ENCODE results near the gene AP3S2. TPM values are rescaled to one million over a fixed set of nuclear protein-coding genes. Genes with fewer than 3 reads are reported as not detected.

Gene AP3S2
- total and polyA plus RNA-seq, 2 of the 4 experiments (the other 2 are of a cell fraction): 12.6 to 34.1 TPM

GRCh38 chr15:89822951-89823711 lies 70.7 kb downstream of the AP3S2 start:
- dilution Hi-C loops (cut with HindIII; ENCODE audit: low sequenced_read_pairs, unreplicated experiment) (no loop called here), in situ Hi-C loops (cut with MboI; ENCODE audit: low sequenced_read_pairs) (no loop called here), intact Hi-C loops (cut with micrococcal nuclease) (no loop called here)
- H2BK120ac ChIP-seq (ENCODE audit: low read depth, low read length): peak overlapping the region; percentile 49; the same call in 1 of the 2 replicates
- no peak overlapping the region for H3K4me2 ChIP-seq (ENCODE audit: low read depth, low read length)
- H4K20me1 ChIP-seq (ENCODE audit: insufficient read depth, low read length): no peaks in the 10 kb centered on the region
- no peaks in the 10 kb centered on the region for H3K9me3 ChIP-seq (ENCODE audit: control insufficient read depth, insufficient read depth, low read length)
- ChIA-PET CTCF (no interaction called here), POLR2A (ENCODE audit: unreplicated experiment) (interaction anchor here (0.6 kb wide), 1 partner anchor 21 kb away, joined by 3 read pairs; no protein-coding TSS in a partner anchor)
- H4K8ac ChIP-seq (ENCODE audit: low read depth in 2 of 2, low read length in 2 of 2): peak overlapping the region in 1 of 2 experiments; percentile 56; a peak in 2 of 4 replicates
- no peak overlapping the region for H3K27ac ChIP-seq (ENCODE audit: insufficient read depth, low read length)
- no peak overlapping the region for H3K4me3 ChIP-seq (ENCODE audit: insufficient read depth, low read depth, low read length)
- no TSS peak for BruUV-seq (replicated peaks)
- H2BK20ac ChIP-seq (ENCODE audit: low read depth, low read length): no peak overlapping the region
- TF ChIP-seq CHD1 (IDR thresholded peaks at IDR 0.05; ENCODE audit: low read depth, low read length): no peak
- TF ChIP-seq SMC3 (IDR thresholded peaks at IDR 0.05; ENCODE audit: low read depth, low read length): no peak
- no peak for TF ChIP-seq NFE2L2 (IDR thresholded peaks at IDR 0.05; ENCODE audit: low read depth, low read length)
- no peak for TF ChIP-seq CTCF (conservative IDR thresholded peaks at IDR 0.05; ENCODE audit: low read depth, low read length)
- TF ChIP-seq CEBPB (IDR thresholded peaks at IDR 0.05; ENCODE audit: low read depth, low read length): no peak
- TF ChIP-seq USF2 (IDR thresholded peaks at IDR 0.05; ENCODE audit: low read depth, low read length): no peak
- TF ChIP-seq POLR2A (IDR thresholded peaks at IDR 0.05; ENCODE audit: low read depth, low read length): no peak
- no peak for TF ChIP-seq MXI1 (IDR thresholded peaks at IDR 0.05; ENCODE audit: borderline replicate concordance, low read depth, low read length)
- no peak for TF ChIP-seq BHLHE40 (IDR thresholded peaks at IDR 0.05; ENCODE audit: low read depth, low read length)
- TF ChIP-seq MAFK (IDR thresholded peaks at IDR 0.05; ENCODE audit: low read depth, low read length): no peak
- no peak for TF ChIP-seq RAD21 (IDR thresholded peaks at IDR 0.05; ENCODE audit: low read length)
- no peak for TF ChIP-seq ELK1 (IDR thresholded peaks at IDR 0.05; ENCODE audit: borderline replicate concordance, low read depth, low read length)
- no peak overlapping the region for H3K23ac ChIP-seq (ENCODE audit: low read depth, low read length)
- peaks cover 15% of the 10 kb centered on the region for H3K4me1 ChIP-seq (ENCODE audit: control insufficient read depth, insufficient read depth, low read length)
- H4K5ac ChIP-seq (ENCODE audit: low read depth, low read length): peak overlapping the region; percentile 22; the same call in 1 of the 2 replicates
- H3K4ac ChIP-seq (ENCODE audit: low read depth, low read length): peak overlapping the region; percentile 72
- DNase-seq (peak; percentile 18), ATAC-seq (ENCODE audit: low read depth) (no peak)
- peak overlapping the region; percentile 73 for H3K14ac ChIP-seq (replicated peaks; ENCODE audit: low read depth, low read length)
- no peak overlapping the region; the same call in 1 of the 2 replicates for H4K91ac ChIP-seq (ENCODE audit: insufficient read depth, low read depth, low read length)
- peak overlapping the region; percentile 48 for H2AK5ac ChIP-seq (ENCODE audit: low read depth, low read length)
- no peak overlapping the region for H3K18ac ChIP-seq (ENCODE audit: low read depth, low read length)
- peaks cover 15% of the 10 kb centered on the region; the same call in 1 of the 2 replicates for H3K9me1 ChIP-seq (ENCODE audit: insufficient read depth, low read length)
- no peak overlapping the region for H3K56ac ChIP-seq (ENCODE audit: extremely low read depth, insufficient read depth, low read length)
- no peak overlapping the region for H3K9ac ChIP-seq (ENCODE audit: low read depth, low read length)
- no peak overlapping the region; the same call in 2 of the 3 replicates for H2BK15ac ChIP-seq (ENCODE audit: low read depth, low read length)
- H3K79me1 ChIP-seq (ENCODE audit: low read depth in 1 of 2, low read length in 2 of 2): no peaks in the 10 kb centered on the region
- WGBS, 2 experiments (ENCODE audit: extremely low coverage in 2 of 2, insufficient read length in 1 of 2): no CpG with 5 or more reads among the region's 7 CpGs
- H2AFZ ChIP-seq (replicated peaks; ENCODE audit: low read length, poor library complexity): peak overlapping the region; percentile 75
- no peaks in the 10 kb centered on the region for H3K27me3 ChIP-seq (ENCODE audit: control insufficient read depth, insufficient read depth, low read length)
- H2BK5ac ChIP-seq (ENCODE audit: low read depth, low read length, poor library complexity, severe bottlenecking): peak overlapping the region; percentile 28
- H3K36me3 ChIP-seq (ENCODE audit: control insufficient read depth, insufficient read depth, low read length): no peaks in the 10 kb centered on the region
- H2AK9ac ChIP-seq (replicated peaks; ENCODE audit: low read depth, low read length, poor library complexity): peak overlapping the region; percentile 87
